ENCODE results near the gene AGBL4.

DNA sequence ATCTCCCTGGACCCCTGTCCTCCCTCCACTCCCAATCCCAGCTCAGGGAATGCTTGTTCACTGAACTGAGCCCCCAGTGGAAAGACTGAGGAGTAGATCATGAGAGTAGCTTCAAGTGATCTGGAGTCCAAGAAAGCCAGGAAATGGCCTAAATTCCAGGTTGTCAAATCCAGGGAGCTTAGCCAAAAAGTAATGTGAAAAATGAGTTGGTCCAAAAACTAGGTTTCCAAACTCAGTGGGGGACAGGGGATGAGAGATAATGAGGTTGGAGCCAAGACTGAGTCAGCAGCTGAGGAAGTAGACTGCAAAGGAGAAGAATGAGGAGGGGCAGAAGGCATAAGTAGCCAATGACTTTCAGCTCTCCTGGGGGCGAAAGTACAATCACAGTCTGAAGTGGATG, 963.0 kb downstream of the AGBL4 start:
- TF ChIP-seq, protein P1, sequence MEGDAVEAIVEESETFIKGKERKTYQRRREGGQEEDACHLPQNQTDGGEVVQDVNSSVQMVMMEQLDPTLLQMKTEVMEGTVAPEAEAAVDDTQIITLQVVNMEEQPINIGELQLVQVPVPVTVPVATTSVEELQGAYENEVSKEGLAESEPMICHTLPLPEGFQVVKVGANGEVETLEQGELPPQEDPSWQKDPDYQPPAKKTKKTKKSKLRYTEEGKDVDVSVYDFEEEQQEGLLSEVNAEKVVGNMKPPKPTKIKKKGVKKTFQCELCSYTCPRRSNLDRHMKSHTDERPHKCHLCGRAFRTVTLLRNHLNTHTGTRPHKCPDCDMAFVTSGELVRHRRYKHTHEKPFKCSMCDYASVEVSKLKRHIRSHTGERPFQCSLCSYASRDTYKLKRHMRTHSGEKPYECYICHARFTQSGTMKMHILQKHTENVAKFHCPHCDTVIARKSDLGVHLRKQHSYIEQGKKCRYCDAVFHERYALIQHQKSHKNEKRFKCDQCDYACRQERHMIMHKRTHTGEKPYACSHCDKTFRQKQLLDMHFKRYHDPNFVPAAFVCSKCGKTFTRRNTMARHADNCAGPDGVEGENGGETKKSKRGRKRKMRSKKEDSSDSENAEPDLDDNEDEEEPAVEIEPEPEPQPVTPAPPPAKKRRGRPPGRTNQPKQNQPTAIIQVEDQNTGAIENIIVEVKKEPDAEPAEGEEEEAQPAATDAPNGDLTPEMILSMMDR (IDR thresholded peaks at IDR 0.05): no peak
- no peak for TF ChIP-seq POLR2A (IDR thresholded peaks at IDR 0.05)

All from heart left ventricle (tissue), 13 donors.